Left renal cortex interstitium (tissue), 4 donors: ENCODE data around the gene EDIL3. TPM values are rescaled to one million over a fixed set of nuclear protein-coding genes. Genes with fewer than 3 reads are reported as not detected.
"Not testable (repeated sequence)": the region's sequence is repeated elsewhere in the genome, so short reads cannot be mapped to it uniquely, and the experiment has no call there.

Experiments
- DNase-seq, 4 donors: peaks; one replicate each; pipeline ENCODE4 v3.0.0-alpha.2; 2013; ENCODE audit warnings: low read depth in 4 of 4, low spot score in 2 of 4, missing footprints in 1 of 4
- polyA plus RNA-seq, 4 donors: library from polyadenylated mRNA; unstranded; fragments of 120-200 nt; gene quantifications; one replicate each; pipeline ENCODE4 v1.2.1, GENCODE V29; 2013; ENCODE audit not compliant: insufficient read length in 4 of 4

EDIL3 gene
- polyA plus RNA-seq, 4 donors = 44.1 to 61.7 (median 49.6) TPM

DNA sequence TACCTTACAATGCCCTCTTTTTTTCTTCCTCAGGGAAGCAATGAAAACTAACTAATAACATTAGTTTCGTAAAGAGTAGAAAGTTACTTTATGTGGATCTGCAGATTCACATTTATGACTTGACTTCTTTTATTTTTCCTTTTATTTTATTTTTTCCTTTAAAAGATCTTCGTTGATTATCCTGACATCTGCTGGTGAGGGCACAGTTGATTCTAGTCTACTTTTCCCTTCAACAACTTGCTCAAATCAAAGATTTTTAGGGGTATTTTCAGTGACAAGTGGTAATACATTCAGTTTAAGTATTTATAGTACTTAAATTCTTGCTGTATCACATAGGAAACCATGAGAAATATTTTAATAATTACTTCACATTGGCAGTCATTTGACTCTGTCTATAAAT, 4.9 kb downstream of the EDIL3 start:
- DNase-seq = no peak

DNA sequence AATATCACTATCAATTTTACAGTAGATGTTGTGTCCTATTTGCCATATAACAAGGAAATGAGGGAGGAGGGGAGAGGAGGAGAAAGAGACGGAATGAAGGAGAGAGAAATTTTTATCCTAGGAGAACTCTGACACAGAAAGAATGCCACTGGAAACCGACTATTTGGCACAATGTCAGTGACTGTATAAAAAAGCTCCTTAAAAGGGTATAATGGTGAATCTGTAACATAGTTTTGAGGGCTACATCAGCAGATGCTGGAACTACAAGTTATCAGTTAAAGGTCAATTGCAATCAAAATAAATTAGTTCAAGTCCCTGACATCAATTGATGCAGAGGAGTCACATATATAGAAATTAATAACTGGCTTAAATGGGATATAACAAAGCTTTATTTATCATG, 5.7 kb downstream of the EDIL3 start:
- no peak for DNase-seq

DNA sequence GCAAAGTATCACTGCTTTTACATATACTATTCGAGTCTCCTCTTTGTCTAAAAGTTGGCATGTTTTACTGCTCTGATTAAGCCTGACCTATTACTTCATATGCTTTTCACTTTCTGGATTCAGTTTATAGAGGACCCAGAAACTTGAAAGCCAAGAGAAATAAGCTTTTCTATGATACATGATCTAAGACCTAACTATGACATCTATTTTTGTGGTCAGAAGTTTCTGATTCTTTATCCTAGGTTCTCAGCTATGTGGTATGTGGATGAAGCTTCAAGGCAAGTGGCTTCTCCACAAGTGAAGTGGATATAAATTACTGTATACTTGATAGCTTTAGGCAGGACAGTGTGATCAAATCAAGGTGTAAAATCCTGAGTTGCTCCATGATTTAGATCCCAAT, 6.3 kb downstream of the EDIL3 start:
- no peak for DNase-seq

DNA sequence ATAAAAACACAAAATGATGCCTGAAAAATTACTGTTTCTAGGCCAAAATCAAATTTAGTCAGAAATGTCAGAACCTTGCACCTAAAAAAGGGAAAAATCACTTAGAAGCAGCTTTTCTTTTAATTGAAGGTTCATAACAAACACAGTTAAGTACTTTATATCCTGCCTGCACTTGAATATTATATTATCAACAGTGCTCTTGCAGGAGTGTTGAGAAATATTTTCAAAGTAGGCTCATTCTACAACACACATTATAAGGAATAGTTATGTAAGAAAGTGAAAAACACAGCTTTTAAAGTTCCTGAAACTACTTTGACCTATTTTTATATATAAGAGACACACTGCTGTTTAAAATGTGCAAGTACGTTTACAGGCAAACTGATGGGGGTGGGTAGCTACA, 8.3 kb downstream of the EDIL3 start:
- no peak for DNase-seq

DNA sequence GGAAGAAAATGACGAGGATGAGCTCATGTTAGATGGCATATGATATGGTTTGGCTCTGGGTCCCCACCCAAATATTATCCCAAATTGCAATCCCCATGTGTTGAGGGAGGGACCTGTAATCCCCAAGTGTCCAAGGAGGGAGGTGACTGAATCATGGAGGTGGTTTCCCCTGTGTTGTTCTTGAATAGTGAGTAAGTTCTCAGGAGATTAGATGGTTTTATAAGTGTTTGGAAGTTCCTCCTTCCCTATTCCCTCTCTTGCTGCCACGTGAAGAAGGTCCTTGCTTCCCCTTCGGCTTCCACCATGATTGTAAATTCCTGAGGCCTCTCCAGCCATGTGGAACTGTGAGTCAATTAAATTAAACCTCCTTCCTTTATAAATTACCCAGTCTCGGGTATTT, 10.1 kb downstream of the EDIL3 start:
- no peak for DNase-seq

DNA sequence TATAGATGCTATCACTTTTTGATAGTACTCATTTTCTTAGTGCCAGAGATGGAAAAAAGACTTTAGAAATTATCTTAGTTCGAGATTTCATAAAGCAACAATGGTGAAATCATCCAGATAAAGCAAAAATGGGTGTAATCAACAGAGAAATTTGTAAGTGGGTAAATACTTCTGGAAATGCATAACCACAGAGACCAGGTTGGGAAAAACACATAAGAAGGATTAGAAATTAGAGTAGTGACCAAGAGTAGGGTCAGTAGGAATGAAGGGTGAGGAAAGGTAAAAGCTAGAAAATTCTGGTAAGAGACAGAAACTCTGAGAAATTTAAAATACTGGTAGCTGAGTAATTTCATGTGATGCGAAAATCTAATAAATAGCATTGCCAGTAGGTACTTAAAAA, 11.2 kb downstream of the EDIL3 start:
- no peak for DNase-seq

DNA sequence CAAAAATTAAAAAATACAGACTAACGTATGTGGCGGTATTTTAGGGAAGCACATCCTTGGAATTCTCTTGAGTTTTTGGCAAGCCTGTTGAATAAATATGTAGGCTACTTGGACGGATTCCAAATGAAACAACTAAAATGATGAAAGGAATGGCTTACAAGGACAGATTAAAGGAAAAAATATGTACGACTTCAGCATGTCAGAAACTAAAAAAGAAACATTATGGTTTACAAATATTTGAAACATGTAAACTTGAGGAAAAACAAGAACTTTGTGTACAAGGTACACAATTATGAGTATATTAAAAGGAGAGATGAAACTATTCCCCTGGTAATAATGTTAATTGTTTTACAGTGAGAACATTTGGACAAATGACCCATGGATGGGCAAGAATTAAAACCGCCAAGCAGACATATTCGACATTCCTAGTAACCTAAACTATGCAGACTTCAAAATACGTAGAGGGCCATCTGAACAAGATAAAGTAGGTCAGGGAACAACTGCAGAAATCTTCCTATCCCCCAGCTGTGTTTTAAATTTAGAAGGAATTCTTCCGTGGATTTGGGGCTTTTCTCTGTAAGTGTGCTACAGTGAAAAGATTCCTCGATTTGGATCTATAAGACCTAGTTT, 12.5 kb downstream of the EDIL3 start:
- DNase-seq = no peak

DNA sequence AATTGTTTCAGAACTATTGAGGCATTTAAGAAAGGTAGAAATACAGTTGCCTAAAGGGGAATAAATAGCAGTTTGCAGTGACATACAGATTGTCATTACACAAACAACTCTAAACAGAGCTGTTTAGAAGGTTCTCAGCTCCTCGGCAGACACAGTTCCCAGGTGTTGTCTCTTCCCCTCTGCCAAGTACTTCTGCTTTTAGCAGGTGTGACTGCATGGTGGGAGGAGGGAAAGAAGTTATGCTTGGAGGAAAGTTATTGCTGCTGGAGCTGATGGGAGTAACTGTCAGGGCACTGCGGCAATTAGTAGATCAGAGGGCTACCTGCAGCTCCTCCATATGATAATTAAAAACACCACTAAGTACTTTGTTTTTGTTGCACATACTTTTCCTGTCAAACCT, 14.5 kb downstream of the EDIL3 start:
- DNase-seq = no peak

DNA sequence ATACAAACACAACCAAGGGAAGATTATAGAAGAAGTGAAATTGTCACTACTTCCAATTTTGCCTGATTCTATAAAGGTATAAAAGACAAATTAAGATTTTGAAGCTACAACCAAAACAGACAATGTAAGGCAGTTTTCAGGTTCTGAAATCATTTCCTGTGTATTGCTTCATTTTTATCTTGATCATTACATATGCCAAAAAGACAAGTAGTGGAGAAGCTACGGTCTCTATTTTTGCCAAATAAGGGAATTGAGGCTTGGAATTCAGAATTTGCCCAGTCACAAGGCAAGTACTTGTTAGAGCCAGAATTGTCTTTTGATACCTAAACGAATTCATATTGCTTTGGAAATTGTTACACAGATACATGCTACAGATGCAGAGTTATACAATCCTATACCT, 20.6 kb downstream of the EDIL3 start:
- no peak for DNase-seq

DNA sequence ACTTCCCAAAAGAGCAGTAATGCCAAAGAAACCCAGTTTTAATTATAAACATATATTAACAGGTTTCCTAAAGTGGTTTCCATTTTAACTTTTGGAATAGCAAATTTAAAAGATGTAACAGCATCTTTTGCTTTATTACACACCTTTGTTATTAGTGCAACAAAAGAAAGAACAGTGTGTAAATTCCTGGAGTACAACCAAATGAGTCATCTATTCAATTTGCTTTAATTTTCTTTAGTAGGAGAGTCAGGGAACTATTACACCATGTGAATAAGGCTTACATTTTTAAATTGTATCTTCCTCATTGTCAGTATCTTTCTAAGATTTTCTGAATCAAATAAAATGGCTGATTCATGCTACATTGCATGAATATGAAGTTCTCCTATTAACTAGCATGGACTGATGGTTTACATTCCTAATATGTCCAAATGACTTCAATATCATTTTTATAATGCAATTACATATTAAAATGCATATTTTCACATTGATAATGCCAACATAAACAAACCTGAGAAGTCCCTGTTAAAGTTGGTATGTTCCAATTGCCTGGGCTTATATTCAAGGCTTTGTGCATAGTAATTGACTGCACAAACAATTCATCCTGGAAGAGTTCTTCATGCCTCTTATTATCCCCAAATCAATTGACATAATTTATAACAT, 22.5 kb downstream of the EDIL3 start:
- DNase-seq = no peak

DNA sequence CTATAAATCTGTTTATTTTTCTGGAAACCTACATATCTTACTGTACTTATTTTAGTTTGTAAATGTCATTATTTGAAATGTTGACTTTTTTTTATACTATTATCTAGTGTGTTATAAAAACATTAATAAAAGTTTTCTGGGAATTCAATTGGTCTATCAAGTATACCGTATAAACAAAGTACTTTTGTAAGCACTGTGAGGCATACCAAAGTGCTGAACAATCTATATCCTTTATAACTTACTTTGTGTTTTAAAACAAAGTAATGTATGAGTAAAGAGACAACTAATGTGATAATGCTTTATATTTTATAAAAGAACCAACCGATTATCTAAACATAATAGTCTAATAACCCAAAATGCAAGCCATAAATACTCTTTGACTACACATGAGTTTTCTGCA, 23.1 kb downstream of the EDIL3 start:
- DNase-seq = no peak

DNA sequence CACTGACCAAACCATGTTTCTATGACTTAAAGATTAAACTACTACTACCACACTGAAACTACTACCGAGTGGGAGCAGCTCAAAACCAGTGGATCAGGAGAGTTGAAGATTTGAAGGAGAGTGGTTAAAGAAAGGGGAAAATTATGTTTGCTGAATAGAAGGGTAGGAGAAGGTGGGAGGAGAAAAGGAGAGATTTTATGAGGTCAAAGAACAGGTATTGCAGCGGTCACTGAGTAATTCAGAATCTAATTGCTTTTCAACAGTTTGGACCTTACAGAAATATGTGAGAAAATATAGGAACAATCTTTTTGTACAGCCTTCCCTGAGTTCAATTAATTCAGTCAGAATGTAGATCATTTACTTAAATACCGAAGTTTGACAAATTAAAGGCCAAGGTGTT, 24.6 kb downstream of the EDIL3 start:
- no peak for DNase-seq

DNA sequence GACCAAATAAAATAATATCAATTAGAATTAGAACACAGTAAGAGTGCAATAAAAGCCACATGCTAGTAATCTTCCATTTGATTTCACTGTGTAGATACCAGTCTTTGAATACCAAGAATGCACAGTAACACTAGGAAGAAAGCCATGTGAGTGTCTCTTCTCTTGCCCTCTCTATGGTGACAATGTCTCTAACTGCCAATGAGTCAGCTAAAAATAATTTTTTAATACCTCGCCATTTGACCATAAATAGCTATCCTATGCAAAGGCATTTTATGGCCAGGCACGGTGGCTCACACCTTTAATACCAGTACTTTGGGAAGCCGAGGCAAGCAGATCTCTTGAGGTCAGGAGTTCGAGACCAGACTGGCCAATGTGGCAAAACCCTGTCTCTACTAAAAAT, 30.6 kb downstream of the EDIL3 start:
- DNase-seq = no peak

DNA sequence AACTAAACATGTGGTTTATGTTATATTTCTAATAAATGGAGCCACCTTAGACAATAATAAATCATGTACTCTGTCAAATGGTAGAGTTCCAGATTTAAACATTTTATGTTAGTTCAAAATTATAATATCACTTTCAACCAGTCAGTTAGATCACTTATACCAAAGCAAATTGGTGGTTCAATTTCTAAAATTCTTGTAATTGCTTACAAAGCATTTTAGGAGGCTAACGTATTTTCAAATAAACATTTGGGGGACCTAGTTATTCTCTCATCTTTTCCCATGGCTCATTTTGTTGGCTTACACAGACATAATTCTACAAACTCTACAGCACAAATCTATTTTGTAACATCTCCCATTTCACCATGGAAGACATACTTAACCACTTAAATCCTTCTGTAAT, 39.9 kb downstream of the EDIL3 start:
- no peak for DNase-seq

DNA sequence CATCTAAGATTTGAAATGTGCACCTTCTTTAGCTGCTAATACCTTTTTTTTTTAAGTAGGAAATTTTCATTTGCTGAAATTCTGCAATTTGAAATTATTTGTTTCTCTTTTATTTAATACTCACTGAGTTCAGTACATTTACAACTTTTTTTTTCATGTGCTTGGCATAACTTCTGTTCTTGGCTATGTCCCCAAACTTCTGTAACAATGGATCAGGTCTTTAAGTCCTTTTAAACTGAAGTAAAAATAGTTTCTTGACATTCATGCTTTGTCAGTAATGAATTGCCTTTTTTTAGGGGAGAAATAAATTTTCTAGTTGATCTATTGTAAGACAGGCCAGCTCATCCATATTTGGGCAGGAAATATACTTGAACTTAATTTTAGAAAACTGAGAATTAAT, 41.5 kb downstream of the EDIL3 start:
- DNase-seq = no peak

DNA sequence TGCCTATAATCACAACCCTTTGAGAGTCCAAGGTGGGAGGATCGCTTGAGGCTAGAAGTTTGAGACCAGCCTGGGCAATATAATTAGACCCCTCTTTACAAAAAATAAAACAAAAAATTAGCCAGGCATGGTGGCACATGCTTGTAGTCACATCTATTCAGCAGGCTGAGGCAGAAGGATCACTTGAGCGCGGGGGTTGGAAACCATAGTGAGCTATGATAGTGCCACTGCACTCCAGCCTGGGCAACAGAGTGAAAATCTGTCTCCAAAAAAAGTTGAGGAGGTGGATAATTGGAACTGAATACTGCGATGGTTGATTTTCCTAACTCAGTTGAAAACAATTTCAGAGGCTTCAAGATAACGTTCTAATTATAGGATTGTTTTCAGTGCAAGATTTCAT, 52.6 kb downstream of the EDIL3 start:
- DNase-seq = no peak

DNA sequence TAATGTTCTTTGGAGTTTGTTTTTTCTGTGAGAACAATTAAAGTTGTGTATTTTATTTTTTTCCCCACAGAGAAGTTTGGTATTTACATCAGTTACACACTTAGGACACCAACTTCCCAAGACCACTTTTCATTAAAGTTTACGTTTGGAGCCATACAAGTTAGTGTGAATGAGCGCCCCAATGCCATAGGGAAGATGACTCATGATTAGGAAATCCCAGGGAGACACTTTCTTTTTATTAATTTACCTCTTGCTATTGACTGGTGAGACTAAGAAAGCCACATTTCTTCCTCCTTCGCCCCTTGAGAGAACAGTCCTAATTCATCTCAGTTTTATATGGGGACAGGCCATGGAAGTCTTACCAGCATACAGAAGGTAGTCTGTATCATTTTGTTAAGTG, 57.1 kb downstream of the EDIL3 start:
- DNase-seq = no peak

DNA sequence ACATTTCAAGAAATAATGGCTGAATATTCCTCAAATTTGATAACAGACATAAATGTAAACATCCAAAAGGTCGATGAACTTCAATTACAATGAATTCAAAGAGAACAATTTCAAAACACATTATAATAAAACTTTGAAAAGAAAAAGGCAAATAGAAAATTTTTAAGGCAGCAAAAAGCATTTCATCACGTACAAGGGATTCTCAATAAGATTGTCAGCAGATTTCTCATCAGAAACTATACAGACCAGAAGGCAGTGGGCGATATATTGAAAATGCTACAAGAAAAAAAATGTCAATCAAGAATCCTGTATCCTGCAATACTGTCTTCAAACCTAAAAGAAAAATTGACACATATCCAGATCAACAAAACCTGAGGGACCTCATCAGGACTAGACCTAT, 62.0 kb downstream of the EDIL3 start:
- no peak for DNase-seq

DNA sequence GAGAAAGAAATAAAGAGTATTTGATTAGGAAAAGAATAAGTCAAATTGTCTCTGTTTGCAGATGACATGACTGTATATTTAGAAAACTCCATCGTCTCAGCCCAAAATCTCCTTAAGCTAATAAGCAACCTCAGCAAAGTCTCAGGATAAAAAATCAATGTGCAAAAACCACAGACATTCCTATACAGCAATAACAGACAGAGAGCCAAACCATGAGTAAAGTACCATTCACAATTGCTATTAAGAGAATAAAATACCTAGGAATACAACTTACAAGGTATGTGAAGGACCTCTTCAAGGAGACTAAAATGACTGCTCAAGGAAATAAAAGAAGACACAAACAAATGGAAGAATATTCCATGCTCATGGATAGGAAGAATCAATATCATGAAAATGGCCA, 66.9 kb downstream of the EDIL3 start:
- not testable (repeated sequence) for DNase-seq

DNA sequence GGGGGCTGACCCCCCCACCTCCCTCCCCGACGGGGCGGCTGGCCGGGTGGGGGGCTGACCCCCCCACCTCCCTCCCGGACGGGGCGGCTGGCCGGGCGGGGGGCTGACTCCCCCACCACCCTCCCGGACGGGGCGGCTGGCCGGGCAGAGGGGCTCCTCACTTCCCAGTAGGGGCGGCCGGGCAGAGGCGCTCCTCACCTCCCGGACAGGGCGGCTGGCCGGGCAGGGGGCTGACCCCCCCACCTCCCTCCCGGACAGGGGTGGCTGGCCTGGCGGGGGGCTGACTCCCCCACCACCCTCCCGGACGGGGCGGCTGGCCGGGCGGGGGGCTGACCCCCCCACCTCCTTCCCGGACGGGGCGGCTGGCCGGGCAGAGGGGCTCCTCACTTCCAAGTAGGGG, 72.4 kb downstream of the EDIL3 start:
- not testable (repeated sequence) for DNase-seq

DNA sequence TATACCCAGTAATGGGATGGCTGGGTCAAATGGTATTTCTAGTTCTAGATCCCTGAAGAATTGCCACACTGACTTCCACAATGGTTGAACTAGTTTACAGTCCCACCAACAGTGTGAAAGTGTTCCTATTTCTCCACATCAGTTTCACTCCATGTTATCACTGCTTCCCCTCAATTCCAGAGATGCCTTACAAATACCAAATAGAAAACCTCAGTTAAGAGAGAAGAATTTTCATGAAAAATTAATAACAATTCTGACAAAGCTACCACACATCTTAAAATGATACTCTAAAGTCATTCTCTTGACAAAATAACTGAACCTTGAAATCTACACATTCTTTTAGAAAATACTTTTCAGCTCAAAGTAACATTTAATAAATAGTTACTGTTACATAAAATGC, 74.8 kb downstream of the EDIL3 start:
- not testable (repeated sequence) for DNase-seq

DNA sequence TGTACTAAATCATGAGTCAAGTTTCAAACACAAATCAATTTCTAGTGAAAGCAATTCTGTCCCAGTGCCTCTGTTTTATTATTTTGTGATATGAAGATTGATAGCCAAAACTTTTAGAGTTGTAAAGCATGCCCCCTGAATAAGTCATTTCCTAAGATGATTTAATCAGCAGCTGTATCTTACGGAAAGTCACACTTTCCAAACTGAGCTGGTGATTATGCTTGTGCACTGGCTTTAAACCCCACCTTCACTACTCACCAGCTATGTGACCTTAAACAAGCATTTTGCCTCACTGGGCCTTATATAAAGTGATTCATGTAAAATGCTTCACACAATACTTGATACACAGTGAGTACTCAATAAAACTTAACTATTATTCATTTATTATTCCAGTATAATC, 78.1 kb downstream of the EDIL3 start:
- DNase-seq = no peak

DNA sequence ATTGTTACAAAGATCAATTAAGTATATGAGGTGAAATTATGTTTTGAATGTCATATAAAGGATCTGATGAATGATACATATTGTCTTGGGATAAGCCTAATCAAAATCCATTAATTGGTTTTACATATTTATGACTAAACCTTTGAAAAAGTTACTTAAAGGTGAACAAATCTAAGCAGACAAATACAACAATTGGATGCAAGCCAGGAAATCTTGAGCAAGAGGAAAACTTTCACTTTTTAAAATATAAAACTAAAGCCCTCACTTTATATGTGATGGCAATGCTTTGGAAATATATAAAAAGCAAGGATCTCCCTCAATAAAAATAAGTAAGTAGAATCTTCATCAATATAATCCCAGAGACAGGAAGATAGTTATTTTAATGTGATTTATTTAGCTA, 80.1 kb downstream of the EDIL3 start:
- no peak for DNase-seq
